ENCODE results near the gene RNF141.

RNF141 gene

GRCh38 chr11:10561043-10561818 lies 20.2 kb upstream of the RNF141 start:
- no peak for DNase-seq

GRCh38 chr11:10558288-10558687 lies 17.3 kb upstream of the RNF141 start:
- DNase-seq, result no peak

GRCh38 chr11:10556590-10556989 lies 15.6 kb upstream of the RNF141 start:
- DNase-seq, result no peak

- no peak for DNase-seq
Observed at GRCh38 chr11:10551845-10552352, 10.9 kb upstream of the RNF141 start.

GRCh38 chr11:10551290-10551592 lies 10.3 kb upstream of the RNF141 start:
- DNase-seq, result no peak

GRCh38 chr11:10550503-10551289 lies 9.7 kb upstream of the RNF141 start:
- DNase-seq, result no peak

- no peak for DNase-seq
Observed at GRCh38 chr11:10544491-10545465, 3.8 kb upstream of the RNF141 start.

GRCh38 chr11:10543782-10544181 lies 2.8 kb upstream of the RNF141 start:
- no peak for DNase-seq

GRCh38 chr11:10542776-10543175 lies 1.8 kb upstream of the RNF141 start:
- no peak for DNase-seq

- DNase-seq, result peak; percentile 19
Observed at GRCh38 chr11:10541561-10541930, 559 bp upstream of the RNF141 start.

- DNase-seq, result no peak
Observed at GRCh38 chr11:10540546-10540914, 457 bp downstream of the RNF141 start.

GRCh38 chr11:10539339-10539738 lies 1.6 kb downstream of the RNF141 start:
- no peak for DNase-seq

GRCh38 chr11:10538924-10539323 lies 2.1 kb downstream of the RNF141 start:
- no peak for DNase-seq

GRCh38 chr11:10537600-10537999 lies 3.4 kb downstream of the RNF141 start:
- no peak for DNase-seq

- no peak for DNase-seq
Observed at GRCh38 chr11:10534316-10534715, 6.7 kb downstream of the RNF141 start.

- no peak for DNase-seq
Observed at GRCh38 chr11:10533323-10533722, 7.7 kb downstream of the RNF141 start.

GRCh38 chr11:10532526-10532925 lies 8.5 kb downstream of the RNF141 start:
- no peak for DNase-seq

GRCh38 chr11:10529279-10529678 lies 11.7 kb downstream of the RNF141 start:
- DNase-seq, result no peak

- DNase-seq, result no peak
Observed at GRCh38 chr11:10528121-10528520, 12.9 kb downstream of the RNF141 start.

- no peak for DNase-seq
Observed at GRCh38 chr11:10526974-10527918, 13.7 kb downstream of the RNF141 start.

- no peak for DNase-seq
Observed at GRCh38 chr11:10524471-10524870, 16.5 kb downstream of the RNF141 start.

GRCh38 chr11:10522921-10523320 lies 18.1 kb downstream of the RNF141 start:
- DNase-seq, result no peak

Data from NCI-H524 treated with DMSO at 0.1 percent for 48 hours (cell line).